AG04449 (cell line): ENCODE results near the gene HOXA13.
A peak's percentile ranks its signal among the peaks of the same experiment; 100 is the strongest.

Source experiments
- CTCF ChIA-PET: fragments of 350-600 bp; formaldehyde crosslinking; extraction: SDS; loops from one replicate; lab custom pipeline; 2021; ENCODE audit warnings: antibody characterized with exemption; lab: Yijun Ruan, JAX
- POLR2A ChIA-PET: fragments of 400-600, 350-600 bp; formaldehyde crosslinking; extraction: SDS; loops from one replicate; lab custom pipeline; 2020; ENCODE audit warnings: antibody characterized with exemption, inconsistent platforms; lab: Yijun Ruan, JAX
- DNase-seq: peaks from one replicate; pipeline ENCODE4 v3.0.0-alpha.2; 2010; ENCODE audit warnings: low read depth, low spot score
- H3K4me3 ChIP-seq: 2 replicates; pipeline ENCODE4 v1.5.1; 2011; ENCODE audit warnings: low read depth, mild to moderate bottlenecking, control low read depth, low read length
- CTCF ChIP-seq: IDR thresholded peaks from one replicate; pipeline ENCODE4 v1.5.1; 2011; ENCODE audit warnings: mild to moderate bottlenecking, moderate library complexity, low read length, control low read depth, inconsistent platforms; ENCODE audit not compliant: insufficient read depth; ENCODE audit errors: missing control alignments

Gene HOXA13

DNA sequence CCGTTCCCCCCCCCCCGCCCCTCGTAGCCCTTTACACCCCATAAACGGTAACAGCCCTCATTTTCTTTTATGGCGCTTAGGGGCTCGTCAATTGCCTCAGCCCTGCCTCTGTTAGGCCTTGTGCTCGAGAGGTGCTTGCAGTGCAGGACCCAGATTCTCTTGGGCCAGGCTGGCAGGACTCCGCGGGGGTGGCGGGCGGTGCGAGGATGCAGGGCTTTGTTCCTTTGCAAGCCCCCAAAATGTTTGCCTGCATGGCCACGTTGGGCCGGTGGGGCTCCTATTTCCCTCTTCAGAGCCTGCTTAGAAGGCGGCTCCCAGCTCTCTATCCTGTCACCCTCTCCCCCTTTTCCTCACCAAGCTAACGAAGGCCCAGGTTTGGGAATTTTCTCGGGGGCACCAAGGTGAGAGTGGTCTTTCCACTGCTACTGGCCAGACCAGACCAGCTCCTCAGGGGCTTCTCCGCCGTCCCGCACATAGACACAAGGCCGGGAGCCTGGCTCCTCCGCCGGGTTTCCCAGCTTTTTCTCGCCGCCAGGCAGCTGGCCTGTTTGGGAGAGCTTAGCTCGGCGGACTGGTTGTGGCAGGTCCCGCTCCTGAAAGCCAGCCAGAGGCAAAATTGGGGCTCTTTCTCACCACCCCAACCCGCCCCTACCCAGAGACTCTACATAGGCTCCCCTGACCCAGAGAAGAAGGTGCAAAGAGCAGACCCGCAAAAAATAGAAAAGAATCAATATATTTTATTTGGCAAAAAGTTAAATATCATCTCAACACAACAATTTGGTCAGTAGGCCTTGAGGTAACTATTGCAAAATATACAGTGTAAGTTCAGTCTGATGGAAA lies 38.0 kb downstream of the HOXA13 start:
- ChIA-PET CTCF (interaction anchor here (1.0 to 6.8 kb wide), 26 partner anchors 8 to 1308 kb away, joined by 3 to 117 read pairs (median 10); partner anchors contain the start of genes HOXA1, HOXA10, HOXA3 and HOXA4), POLR2A (interaction anchor here (1.1 to 3.5 kb wide), 5 partner anchors 12 to 1306 kb away, joined by 3 to 33 read pairs (median 5); partner anchors contain the start of gene HOXA10)
- H3K4me3 ChIP-seq, result peak overlapping the region; percentile 75
- TF ChIP-seq CTCF, result no peak
- no peak for DNase-seq

DNA sequence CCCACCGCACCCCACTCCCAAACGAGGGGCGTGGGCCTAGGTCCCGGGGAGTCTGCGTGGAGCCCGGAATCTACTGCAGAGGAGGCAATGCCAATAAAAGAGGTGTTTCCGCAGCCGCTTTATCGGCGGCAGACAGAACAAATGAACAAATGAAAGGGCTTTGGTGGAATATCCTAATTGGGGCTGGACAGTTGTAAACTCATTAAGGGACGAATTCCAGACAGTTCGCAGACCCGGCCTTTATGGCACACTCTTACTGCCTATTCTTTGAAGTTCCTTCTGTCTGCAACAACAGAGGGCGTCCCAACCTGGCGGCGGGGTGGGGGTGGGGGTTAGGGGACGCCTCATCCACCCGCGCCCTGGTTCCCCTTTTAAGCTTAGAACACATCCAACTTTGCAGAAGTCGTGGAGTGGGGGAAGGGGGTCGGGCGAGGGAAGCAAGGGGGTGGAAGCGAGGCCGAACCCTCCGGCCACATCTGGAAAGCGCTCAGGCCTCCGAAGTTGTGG lies 38.6 kb downstream of the HOXA13 start:
- POLR2A ChIA-PET, result interaction anchor here (0.8 to 3.5 kb wide), 7 partner anchors 10 to 1306 kb away, joined by 3 to 33 read pairs (median 5); partner anchors contain the start of gene HOXA10

DNA sequence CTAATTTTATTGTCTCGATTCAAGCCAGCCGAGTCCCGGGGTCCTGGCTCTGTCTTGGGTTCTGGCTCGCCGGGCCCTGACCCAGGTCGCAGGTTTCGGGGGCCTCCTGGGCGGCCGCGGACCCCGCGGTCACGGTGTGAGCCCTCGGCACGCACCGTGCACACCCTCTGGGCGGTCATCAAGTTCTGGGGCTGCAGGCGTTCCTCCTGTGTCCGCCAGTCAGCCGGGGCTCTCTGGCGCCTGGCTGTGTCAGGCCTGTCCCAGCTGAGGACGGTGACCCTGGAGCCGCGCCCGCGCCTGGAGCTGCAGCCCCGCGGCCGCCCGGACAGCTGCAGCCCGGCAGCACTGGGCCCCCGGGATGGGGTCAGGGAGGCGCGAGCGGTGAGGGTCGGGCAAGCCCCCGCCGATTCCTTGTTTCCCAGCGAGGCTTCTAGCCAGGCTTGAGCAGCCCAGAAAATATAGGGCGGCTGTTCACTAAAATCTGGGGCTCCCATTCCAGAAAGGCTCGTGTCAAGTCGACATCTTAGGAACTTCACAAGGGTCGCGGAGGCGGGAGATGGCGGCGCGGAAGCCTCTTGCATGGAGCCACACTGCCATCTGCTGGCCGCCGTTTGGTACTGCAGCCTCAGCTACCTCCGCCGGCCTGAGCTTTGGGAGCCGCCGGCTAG lies 39.2 kb downstream of the HOXA13 start:
- no peak for DNase-seq
- TF ChIP-seq CTCF, result peak; percentile 100
- POLR2A ChIA-PET, result interaction anchor here (0.8 to 3.5 kb wide), 5 partner anchors 10 to 1305 kb away, joined by 3 to 33 read pairs (median 3); partner anchors contain the start of gene HOXA10
- CTCF ChIA-PET, result interaction anchor here (0.6 to 6.8 kb wide), 26 partner anchors 8 to 1306 kb away, joined by 3 to 117 read pairs (median 10); partner anchors contain the start of genes HOXA1, HOXA10, HOXA3 and HOXA4
- H3K4me3 ChIP-seq, result peak overlapping the region; percentile 75

More for the DNA sequence above, 38.6 kb downstream of the HOXA13 start:
- TF ChIP-seq CTCF, result no peak
- CTCF ChIA-PET, result interaction anchor here (0.6 to 6.8 kb wide), 28 partner anchors 9 to 1307 kb away, joined by 3 to 117 read pairs (median 8); partner anchors contain the start of genes HOXA1, HOXA10, HOXA3 and HOXA4
- no peak for DNase-seq
- peak overlapping the region; percentile 75 for H3K4me3 ChIP-seq

- ChIA-PET CTCF (interaction anchor here (1.0 to 6.8 kb wide), 27 partner anchors 7 to 1267 kb away, joined by 3 to 117 read pairs (median 15); partner anchors contain the start of genes HOXA10, HOXA3, HOXA4 and HOXA5), POLR2A (interaction anchor here (1.3 to 3.5 kb wide), 2 partner anchors 14 to 795 kb away, joined by 3 to 33 read pairs; partner anchors contain the start of gene HOXA10)
- no peak for TF ChIP-seq CTCF
- H3K4me3 ChIP-seq, result no peak overlapping the region
- no peak for DNase-seq
Measured at GRCh38 chr7:27160145-27160545, 39.7 kb downstream of the HOXA13 start.

- CTCF ChIA-PET, result interaction anchor here (1.0 to 4.1 kb wide), 10 partner anchors 10 to 1266 kb away, joined by 3 to 42 read pairs (median 8); partner anchors contain the start of gene HOXA6
- TF ChIP-seq CTCF, result no peak
- H3K4me3 ChIP-seq, result no peak overlapping the region
- DNase-seq, result no peak
- POLR2A ChIA-PET, result interaction anchor here (1.0 to 1.1 kb wide), 2 partner anchors 9 to 11 kb away, joined by 3 to 4 read pairs; no protein-coding TSS in a partner anchor
Measured at GRCh38 chr7:27159266-27160144, 40.4 kb downstream of the HOXA13 start.
